Left lobe of liver (tissue), 2 donors: Measurements from ENCODE around the gene MAPKAPK5. TPM values are rescaled to one million over a fixed set of nuclear protein-coding genes. Genes with fewer than 3 reads are reported as not detected.
A peak's percentile ranks its signal among the peaks of the same experiment; 100 is the strongest.
"Not testable (repeated sequence)": the region's sequence is repeated elsewhere in the genome, so short reads cannot be mapped to it uniquely, and the experiment has no call there.

Source experiments
- ATAC-seq: fragments of 200-7000 bp; cut with Tn5 transposase; one replicate; pipeline ENCODE4 v1.9.1; 2020; ENCODE audit warnings: mild to moderate bottlenecking, moderate library complexity
- DNase-seq: peaks from one replicate; pipeline ENCODE4 v3.0.0-alpha.2; 2020; ENCODE audit warnings: low spot score
- total RNA-seq: library from RNA; stranded (reverse); gene quantifications from one replicate; pipeline ENCODE4 v1.2.1, GENCODE V29; 2021
- donor health status: DM: no; HTN: no; CAD: no; lungs with moderate emphysema.
- donor health status: DM: no; HTN: yes; CAD: no.

The MAPKAPK5 gene
- total RNA-seq, 1 donor from 2014 or later: 19.3 TPM

DNA sequence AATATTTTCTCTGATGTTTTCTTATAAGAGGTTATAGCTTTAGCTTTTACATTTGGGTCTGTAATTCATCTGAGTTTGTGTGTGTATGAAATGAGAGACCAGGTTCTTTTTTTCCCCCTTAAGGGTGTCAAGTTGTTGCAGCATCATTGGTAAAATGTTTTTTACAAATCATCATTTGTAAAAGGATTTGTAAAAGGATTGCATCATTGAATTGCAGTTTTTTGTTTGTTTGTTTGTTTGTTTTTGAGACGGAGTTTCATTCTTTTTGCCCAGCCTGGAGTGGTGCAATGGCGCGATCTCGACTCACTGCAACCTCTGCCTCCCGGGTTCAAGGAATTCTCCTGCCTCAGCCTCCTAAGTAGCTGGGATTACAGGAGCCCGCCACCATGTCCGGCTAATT, 31.1 kb downstream of the MAPKAPK5 start:
- DNase-seq: no peak
- ATAC-seq: no peak

DNA sequence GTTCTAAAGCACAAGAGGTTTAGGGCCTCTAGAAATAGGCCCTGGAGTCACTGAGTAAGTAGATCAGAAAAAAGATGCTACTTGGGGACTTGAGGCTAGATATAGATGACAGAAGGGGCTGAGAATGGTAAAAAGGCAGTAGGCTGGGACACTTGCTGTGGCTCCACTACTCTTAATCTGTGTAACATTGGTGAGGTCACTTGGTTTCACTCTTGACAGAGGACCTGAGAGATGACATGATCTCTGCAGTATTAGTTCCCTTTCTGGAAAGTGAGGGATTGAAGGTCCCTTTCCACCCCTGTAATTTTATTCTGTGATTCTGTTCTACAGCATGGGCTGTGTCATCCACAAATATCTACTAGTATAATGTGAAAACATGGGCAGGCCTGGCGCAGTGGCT, 39.7 kb downstream of the MAPKAPK5 start:
- no peak for ATAC-seq

DNA sequence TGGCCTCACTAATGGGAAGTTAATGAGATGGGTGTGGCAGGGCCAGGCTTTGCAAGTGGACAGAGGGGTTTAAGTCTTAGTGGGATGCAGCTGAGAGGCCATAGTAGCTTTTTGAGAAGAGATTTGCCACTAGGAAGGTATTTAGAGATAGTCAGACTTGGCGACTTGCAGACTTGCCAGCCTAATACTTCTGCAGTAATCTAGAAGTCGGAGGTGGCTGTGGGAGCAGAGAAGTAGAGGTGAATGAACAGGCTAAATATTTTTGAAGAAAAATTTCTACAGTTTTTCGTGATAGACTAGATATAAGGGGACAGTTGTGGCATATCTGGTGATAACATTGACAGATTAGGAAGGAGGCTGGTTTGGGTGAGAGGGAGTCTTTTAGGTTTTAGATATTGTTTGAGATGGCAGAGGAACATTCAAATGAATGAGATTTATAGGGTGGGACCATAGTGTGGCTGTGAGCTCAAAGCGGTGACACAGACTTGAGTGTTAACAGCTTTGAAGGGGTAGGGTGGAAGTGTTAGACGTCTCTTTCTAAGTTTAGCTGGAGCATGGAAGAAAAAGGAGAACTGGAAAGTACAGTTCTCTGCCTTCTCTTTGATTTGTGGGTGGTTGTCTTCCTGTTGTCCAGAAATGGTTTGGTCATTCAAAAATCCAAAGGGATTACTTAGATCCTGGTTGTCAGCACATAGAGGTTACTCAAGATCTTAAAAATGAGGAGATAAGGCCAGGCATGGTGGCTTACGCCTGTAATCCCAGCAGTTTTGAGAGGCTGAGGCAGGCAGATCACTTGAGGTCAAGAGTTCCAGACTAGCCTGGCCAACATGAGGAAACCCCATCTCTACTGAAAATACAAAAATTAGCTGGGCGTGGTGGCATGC, 44.9 kb downstream of the MAPKAPK5 start:
- no peak for ATAC-seq
- DNase-seq: no peak

More for the DNA sequence above, 39.7 kb downstream of the MAPKAPK5 start:
- DNase-seq: no peak

DNA sequence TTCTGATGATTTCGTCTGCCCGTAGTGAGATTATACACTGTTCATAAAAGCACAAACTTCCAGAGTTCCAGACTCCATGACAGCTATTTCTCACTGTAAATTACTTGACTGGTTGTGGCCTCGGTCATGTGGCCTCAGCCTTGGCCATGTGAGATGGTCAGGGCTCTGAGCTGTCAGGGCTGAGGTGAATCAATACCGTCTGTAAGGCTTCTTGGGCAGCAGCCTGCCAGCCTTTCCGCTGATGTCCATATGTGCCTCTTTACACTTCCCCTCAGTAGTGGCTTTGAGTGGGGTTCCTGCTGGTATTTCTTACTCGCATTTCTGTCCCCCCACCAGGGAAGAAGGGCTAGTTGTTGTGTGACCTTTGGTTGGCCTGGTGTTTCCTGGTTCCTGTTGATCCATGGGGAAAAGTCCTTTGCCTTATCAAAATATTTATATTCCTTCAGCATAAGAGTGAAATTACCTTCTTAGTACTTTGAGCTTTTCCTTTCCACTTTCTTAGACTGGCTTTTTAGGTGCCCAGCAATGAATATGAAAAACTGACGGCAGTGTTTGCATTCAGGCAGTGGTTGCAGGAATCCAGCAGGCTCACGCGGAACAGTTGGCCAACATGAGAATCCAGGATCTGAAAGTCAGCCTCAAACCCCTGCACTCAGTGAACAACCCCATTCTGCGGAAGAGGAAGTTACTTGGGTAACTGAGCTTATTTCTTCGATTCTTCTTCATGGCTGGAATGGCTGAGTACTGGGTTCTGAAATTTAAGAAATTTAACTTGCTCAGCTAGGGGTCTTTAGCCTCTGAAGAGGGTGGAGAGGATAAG, 46.1 kb downstream of the MAPKAPK5 start:
- ATAC-seq (peak; percentile 33), DNase-seq (no peak)

DNA sequence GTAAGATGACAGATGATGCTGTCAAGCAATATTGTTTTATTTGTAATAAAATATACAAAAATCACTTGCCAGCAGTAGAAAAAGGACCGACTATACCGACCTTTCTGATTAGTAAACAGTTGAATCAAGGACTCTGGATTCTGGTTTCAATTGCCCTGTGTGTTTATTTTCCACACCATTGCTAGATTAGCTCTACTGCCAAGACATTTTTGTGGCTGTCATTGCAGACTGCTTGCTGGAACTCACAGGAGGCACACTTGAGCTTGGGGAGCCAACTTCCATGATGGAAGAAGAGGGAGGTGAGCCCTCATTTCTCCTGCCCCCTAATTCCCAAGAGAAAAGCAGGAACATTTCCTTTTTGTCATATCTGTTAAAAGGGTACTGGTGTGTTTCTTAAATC, 51.3 kb downstream of the MAPKAPK5 start:
- ATAC-seq (no peak), DNase-seq (no peak)

DNA sequence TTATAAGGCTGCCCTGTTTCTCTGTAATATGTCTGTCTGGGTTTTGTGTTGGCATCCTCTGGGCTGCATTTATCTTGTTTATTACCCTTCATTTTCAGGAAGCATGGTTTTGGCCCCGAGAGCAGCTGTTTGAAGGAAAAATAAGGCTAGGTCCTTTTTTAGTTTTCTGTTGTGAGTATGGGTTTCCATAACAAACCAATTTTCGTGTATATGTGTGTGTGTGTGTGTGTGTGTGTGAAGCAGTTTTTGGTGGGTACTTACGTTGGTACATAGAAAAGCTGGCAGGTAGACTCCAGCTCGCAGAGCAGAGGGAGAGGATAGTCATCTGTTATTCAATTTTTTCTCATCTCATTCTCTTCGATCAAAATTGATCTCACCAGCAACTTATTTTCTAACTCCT, 52.5 kb downstream of the MAPKAPK5 start:
- ATAC-seq: no peak

DNA sequence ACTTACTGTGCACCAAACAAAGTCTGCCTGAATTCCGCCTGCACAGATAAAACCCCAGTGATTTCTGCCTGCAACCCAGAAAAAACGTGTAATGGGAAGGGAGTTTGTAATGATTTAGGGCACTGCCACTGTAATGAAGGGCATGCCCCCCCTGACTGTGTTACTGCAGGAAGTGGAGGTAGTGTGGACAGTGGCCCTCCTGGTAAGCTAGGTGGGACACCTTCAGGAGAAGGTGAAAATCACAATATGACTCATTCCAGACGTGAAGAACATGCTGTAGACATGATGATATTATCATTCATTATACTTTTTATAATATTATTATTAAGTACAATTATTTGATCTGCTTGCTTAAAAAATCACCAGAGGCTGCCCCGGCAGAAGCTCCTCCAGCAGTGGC, 59.2 kb downstream of the MAPKAPK5 start:
- no peak for ATAC-seq

More for the DNA sequence above, 52.5 kb downstream of the MAPKAPK5 start:
- DNase-seq: no peak

DNA sequence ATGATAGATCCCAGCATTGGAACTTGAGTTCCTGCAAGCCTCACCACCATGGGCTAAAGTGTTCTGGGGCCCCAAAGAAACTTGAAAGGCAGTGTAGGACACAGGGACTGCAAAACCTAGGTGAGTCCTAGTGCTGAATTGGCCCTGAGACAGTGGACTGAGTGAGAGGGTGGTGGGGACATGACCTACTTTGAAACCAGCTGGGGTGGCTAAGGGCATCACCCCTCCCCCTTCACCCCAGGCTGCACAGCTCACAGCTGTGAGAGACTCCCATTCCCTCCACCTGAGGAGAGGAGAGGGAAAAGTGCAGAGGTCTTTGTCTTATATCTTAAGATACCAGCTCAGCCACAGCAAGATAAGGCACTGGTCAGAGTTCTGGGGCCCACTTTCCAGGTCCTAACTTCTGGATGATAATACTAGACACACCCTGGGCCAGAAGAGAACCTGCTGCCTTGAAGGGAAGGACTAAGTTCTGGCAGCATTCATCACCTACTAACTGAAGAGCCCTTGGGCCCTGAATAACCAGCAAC, 62.5 kb downstream of the MAPKAPK5 start:
- DNase-seq (no peak), ATAC-seq (peak; percentile 10)

More for the DNA sequence above, 59.2 kb downstream of the MAPKAPK5 start:
- no peak for DNase-seq

DNA sequence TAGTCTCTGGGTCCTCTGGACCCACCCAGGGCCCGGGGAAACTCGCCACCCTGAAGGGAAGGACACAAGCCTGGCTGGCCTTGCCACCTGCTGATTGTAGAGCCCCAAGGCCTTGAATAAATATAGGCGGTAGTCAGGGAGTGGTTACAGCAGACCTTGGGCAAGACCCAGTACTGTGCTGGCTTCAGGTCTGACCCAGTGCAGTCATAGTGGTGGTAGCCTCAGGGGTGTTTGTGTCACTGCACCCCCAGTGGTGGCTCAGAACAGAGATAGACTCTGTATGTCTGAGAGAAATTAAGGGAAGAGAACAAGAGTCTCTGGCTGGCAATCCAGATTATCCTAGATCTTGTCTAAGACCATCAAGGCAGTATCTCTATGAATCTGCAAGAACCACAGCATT, 63.5 kb downstream of the MAPKAPK5 start:
- ATAC-seq (no peak), DNase-seq (no peak)

DNA sequence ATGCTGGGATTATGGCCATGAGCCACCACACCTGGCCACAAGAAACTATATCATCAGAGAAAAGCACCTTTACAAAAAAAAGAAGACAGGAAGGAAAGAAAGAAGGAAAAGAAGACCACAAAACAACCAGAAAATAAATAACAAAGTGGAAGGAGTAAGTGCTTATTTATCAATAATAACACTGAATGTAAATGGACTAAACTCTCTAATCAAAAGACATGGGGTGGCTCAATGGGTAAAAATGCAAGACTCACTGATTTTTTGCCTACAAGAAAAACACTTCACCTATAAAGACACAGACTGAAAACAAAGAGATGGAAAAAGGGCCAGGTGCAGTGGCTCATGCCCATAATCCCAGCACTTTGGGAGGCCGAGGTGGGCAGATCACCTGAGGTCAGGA, 65.7 kb downstream of the MAPKAPK5 start:
- ATAC-seq (no peak), DNase-seq (no peak)

DNA sequence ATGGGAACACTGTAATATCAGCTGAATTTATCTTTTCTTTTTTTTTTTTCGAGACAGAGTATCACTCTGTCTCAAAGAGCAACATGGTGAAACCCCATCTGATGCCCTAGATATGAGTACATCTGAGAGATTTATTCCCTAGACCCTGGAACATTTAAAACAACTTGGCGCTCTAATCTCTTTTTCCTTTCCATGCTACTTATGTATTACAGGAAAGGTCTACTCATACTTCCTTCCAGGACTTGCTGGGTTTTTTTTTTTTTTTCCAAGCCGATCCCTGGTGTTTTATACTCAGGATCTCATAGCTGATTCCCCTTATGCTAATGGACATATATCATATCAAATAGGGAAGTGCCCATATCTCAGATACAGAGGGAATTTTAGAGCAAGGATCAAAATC, 83.1 kb downstream of the MAPKAPK5 start:
- ATAC-seq: no peak
- DNase-seq: no peak

DNA sequence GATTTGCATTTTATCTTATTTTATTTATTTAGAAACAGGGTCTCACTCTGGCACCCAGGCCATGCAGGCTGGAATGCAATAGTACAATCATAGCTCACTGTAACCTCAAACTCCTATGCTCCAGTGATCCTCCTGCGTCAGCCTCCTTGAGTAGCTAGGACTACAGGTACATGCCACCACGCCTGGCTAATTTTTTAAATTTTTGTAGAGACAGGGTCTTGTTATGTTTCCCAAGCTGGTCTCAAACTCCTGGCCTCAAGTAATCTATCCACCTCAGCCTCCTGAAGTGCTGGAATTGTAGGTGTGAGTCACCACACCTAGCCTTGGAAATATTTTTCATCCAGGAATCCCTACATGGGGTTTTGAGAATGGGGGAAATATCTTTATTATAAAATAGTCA, 84.6 kb downstream of the MAPKAPK5 start:
- ATAC-seq (no peak), DNase-seq (no peak)

DNA sequence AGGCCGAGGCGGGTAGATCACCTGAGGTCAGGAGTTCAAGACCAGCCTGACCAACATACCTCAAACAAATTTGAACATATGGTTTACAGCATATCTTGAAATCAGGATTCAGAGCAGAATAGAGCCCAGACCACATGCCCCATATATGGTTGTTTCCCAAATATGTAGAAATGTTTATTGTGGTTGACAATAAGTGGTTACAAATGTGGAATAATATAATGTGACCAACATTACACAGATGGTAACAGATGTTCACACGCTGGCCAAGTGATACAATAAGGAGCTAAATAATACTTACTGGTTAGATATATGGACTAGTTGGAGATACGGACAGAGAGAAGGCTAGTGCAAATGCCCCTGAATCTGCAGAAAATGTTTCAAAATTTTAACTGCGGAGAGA, 85.3 kb downstream of the MAPKAPK5 start:
- ATAC-seq (no peak), DNase-seq (no peak)

DNA sequence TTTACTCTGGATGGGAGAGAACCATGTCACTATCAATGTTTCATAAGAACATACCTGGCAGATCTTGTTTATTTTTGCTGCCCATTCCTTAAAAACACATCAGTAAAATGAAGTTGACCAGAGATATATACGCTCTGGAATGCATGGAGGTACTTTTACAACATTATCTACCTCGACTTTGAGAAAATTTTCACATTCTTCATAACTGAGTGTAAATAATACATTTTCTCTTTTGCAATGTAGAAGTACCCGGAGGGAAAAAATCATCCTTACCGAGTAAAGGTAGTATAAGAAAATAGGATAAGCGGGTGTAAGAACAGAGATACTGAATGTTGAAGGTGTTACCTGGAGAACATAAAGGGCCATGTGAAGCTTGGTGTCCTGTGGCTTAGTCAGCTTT, 90.2 kb downstream of the MAPKAPK5 start:
- ATAC-seq: no peak
- no peak for DNase-seq

DNA sequence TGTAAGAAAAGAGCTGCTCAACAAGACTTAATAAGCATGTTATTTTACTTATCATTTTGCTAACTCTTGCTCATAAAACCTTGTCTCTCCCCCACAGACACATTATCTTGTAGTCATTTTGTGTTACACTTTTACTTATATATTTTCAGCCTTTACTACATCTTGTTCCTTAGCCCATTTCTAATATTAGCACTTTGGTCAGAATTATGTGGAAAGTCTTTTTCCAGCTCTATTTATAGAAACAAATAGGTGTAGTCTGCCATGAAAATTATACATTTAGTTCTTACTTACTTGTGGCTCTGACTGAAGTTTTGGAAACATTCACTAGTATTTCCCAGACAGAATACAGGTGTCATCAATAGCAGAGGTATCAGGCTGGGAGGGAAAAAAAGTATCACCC, 94.8 kb downstream of the MAPKAPK5 start:
- ATAC-seq: no peak
- DNase-seq: no peak

DNA sequence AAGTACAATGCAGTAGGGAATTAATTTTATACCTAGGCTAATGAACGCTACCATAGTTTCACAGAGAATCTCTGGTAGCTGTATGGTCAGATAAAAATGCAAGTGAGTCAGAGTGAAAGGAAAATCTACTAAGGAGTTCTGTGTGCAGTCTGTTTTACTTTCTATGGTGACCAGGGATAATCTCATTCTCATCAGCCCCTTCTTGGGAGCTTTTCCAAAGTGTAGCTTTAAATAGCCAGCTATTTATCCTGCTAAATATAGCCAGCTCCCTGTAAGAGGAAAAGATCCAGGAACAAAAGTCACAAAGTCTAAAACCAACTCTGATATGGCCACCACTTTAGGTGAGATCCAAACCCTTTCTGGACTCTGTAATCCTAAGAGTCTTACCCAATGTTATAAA, 95.4 kb downstream of the MAPKAPK5 start:
- DNase-seq (no peak), ATAC-seq (no peak)

DNA sequence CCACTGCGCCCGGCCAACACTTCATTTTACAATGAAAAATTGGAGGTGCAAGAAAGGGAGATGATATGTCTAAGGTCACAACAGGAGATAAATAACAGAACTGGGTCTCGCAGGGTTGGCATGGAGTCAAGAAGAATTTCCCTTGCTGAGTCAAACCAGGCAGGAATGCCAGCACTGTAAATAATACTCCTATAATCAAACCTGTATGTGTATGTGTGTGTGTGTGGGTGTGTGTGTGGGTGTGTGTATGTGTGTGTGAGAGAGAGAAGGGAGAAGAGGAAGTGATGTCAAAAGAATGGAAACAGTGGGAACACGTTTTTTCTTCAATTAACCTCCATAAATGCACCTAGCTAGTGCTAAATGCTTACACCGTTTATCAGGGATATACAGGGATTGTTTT, 100.5 kb downstream of the MAPKAPK5 start:
- no peak for ATAC-seq
- DNase-seq: no peak

DNA sequence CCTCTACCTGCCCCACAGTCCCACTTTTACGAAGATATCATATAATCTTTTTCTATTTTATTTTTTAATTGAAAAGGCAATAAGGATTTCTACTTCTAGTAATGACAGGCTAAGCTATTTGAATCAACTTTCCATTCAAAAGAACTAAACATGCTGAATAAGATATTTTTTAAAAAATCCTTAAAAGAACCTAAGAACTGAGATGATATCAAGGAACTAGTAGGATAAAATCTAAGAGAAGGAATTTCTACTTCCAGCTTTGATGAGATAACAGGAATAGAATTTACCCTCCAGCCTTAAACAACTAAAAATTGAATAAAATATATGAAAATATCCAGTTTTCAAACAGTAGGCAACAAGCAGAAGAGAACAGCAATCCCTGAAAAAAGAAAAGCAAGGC, 101.9 kb downstream of the MAPKAPK5 start:
- DNase-seq (no peak), ATAC-seq (no peak)

DNA sequence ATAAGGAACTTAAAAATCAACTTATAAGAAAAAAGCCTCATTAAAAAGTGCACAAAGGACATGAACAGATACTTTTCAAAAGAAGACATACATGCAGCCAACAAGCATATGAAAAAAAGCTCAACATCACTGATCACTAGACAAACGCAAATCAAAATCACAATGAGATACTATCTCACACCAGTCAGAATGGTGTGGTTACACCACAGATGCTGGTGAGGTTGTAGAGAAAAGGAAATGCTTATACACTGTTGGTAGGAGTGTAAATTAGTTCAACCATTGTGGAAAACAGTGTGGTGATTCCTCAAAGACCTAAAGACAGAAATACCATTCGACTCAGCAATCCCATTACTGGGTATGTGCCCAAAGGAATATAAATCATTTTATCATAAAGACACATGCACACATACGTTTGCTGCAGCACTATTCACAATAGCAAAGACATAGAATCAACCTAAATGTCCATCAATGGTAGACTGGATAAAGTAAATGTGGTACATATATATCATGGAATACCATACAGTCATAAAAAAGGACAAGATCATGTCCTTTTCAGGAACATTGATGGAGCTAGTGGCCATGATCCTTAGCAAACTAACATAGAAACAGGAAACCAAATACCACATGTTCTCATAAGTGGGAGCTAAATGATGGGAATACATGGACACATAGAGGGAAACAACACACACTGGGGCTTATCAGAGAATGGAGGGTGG, 109.1 kb downstream of the MAPKAPK5 start:
- not testable (repeated sequence) for ATAC-seq, DNase-seq
